Measurements from ENCODE around the gene HECA.
"Not testable (repeated sequence)": the region's sequence is repeated elsewhere in the genome, so short reads cannot be mapped to it uniquely, and the experiment has no call there.

Gene HECA

GRCh38 chr6:139156551-139156950 lies 21.7 kb downstream of the HECA start:
- TF ChIP-seq CTCF (conservative IDR thresholded peaks at IDR 0.05; ENCODE audit: control insufficient read depth, insufficient read depth, low read depth, low read length), result no peak
- H3K4me3 ChIP-seq (ENCODE audit: control insufficient read depth, low read depth, low read length), result no peak overlapping the region
- peak; percentile 63 for DNase-seq (ENCODE audit: low read depth)

GRCh38 chr6:139157086-139157485 lies 22.2 kb downstream of the HECA start:
- not testable (repeated sequence) for H3K4me3 ChIP-seq (ENCODE audit: control insufficient read depth, low read depth, low read length); DNase-seq (ENCODE audit: low read depth)

- DNase-seq (ENCODE audit: low read depth), result peak; percentile 47
- no peak for TF ChIP-seq CTCF (conservative IDR thresholded peaks at IDR 0.05; ENCODE audit: control insufficient read depth, insufficient read depth, low read depth, low read length)
- H3K4me3 ChIP-seq (ENCODE audit: control insufficient read depth, low read depth, low read length), result no peak overlapping the region
These were observed 24.1 kb downstream of the HECA start for GRCh38 chr6:139159016-139159415.

GRCh38 chr6:139161169-139161568 lies 26.3 kb downstream of the HECA start:
- peak; percentile 61 for DNase-seq (ENCODE audit: low read depth)
- H3K4me3 ChIP-seq (ENCODE audit: control insufficient read depth, low read depth, low read length), result no peak overlapping the region

GRCh38 chr6:139161817-139162284 lies 27.0 kb downstream of the HECA start:
- no peak for TF ChIP-seq CTCF (conservative IDR thresholded peaks at IDR 0.05; ENCODE audit: control insufficient read depth, insufficient read depth, low read depth, low read length)
- no peak for DNase-seq (ENCODE audit: low read depth)
- no peak overlapping the region for H3K4me3 ChIP-seq (ENCODE audit: control insufficient read depth, low read depth, low read length)

More at GRCh38 chr6:139161169-139161568, 26.3 kb downstream of the HECA start:
- no peak for TF ChIP-seq CTCF (conservative IDR thresholded peaks at IDR 0.05; ENCODE audit: control insufficient read depth, insufficient read depth, low read depth, low read length)

- DNase-seq (ENCODE audit: low read depth), result no peak
- no peak overlapping the region for H3K4me3 ChIP-seq (ENCODE audit: control insufficient read depth, low read depth, low read length)
These were observed 29.1 kb downstream of the HECA start for GRCh38 chr6:139164001-139164400.

GRCh38 chr6:139165324-139165723 lies 30.4 kb downstream of the HECA start:
- DNase-seq (ENCODE audit: low read depth), result no peak
- H3K4me3 ChIP-seq (ENCODE audit: control insufficient read depth, low read depth, low read length), result no peak overlapping the region
- TF ChIP-seq CTCF (conservative IDR thresholded peaks at IDR 0.05; ENCODE audit: control insufficient read depth, insufficient read depth, low read depth, low read length), result no peak

More at GRCh38 chr6:139164001-139164400, 29.1 kb downstream of the HECA start:
- TF ChIP-seq CTCF (conservative IDR thresholded peaks at IDR 0.05; ENCODE audit: control insufficient read depth, insufficient read depth, low read depth, low read length), result no peak

Measured in fibroblast of mammary gland (primary cell).